Measurements from ENCODE around the gene TMEM39B. TPM values are rescaled to one million over a fixed set of nuclear protein-coding genes. Genes with fewer than 3 reads are reported as not detected.

The TMEM39B gene
- total and polyA plus RNA-seq, 2 donors (not counting 1 experiment from before 2014, with no cell fraction given), result 30.9 to 32.3 TPM

DNA sequence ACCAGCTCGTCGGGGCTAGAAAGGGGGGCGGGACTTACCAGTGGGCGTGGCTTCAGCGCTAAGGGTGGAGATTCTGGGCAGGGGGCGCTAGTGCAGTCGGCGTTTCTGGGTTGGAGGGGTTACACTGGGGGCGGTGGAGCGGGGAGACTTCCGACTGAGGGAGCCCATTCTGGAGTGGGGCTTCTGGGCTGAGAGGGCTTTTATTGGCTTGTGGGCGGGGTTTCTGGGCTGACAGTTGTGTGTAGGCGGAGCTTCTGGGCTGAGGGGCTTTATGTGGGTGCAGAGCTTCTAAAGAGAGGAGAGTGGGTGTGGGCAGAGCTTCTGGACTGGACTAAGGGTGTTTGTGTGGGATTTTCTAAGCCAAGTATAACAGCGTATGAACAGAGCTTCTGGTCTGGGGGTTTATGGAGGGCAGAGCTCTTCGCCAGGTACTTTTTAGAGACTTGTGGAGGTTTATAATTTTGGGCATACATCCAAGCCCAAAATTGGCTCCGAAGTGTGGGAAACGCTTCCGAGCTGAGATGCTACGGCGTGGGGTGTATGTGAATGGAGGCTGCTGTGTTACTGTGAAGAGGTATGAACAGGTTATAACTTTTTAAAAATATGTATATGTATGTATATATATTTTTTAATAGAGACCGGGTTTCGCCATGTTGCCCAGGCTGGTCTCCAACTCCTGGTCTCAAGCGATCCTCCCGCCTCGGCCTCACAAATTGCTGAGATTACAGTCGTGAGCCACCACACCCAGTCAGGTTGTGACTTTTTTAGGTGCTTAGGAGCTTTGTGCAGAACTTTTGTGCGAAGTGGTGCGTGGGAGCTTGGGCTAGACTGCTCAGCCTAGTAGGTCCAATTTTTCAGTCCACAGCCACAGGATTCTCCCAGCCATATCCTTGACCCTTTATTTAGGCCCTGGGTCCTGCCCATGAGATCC is 825 bp downstream of the TMEM39B start:
- DNase-seq, result no peak
- H3K4me3 ChIP-seq (ENCODE audit: control extremely low read depth in 1 of 5, extremely low read depth in 1 of 5, insufficient read depth in 1 of 5, low read depth in 2 of 5, low read length in 4 of 5), result peak overlapping the region; percentile 76 to 92 (median 81)

More for the DNA sequence above, 825 bp downstream of the TMEM39B start:
- peak overlapping the region; percentile 88 for H3K4me2 ChIP-seq (replicated peaks; ENCODE audit: low read depth, low read length, poor library complexity, severe bottlenecking)
- peak overlapping the region; percentile 85 for H3K9ac ChIP-seq (ENCODE audit: low read length)
- intact Hi-C loops (cut with micrococcal nuclease), result loop anchor here (1.0 to 10.0 kb wide), 9 partner anchors 35 to 777 kb away; partner anchors contain the start of genes BSDC1, CCDC28B, DCDC2B and IQCC
- H3K36me3 ChIP-seq (replicated peaks in 1 of 2; ENCODE audit: control extremely low read depth in 1 of 2, control insufficient read depth in 1 of 2, extremely low read depth in 1 of 2, insufficient read depth in 2 of 2, low read length in 1 of 2), result peaks cover 0 to 31% of the 10 kb centered on the region in 2 experiments
- Mint-ChIP-seq H3K4me3 (peak overlapping the region; percentile 83), H3K9me3 (ENCODE audit: insufficient read depth) (no peaks in the 10 kb centered on the region), H3K27ac (peak overlapping the region; percentile 79), H3K27me3 (no peaks in the 10 kb centered on the region), H3K4me1 (peaks cover 29% of the 10 kb centered on the region)
- TF ChIP-seq, protein P1, sequence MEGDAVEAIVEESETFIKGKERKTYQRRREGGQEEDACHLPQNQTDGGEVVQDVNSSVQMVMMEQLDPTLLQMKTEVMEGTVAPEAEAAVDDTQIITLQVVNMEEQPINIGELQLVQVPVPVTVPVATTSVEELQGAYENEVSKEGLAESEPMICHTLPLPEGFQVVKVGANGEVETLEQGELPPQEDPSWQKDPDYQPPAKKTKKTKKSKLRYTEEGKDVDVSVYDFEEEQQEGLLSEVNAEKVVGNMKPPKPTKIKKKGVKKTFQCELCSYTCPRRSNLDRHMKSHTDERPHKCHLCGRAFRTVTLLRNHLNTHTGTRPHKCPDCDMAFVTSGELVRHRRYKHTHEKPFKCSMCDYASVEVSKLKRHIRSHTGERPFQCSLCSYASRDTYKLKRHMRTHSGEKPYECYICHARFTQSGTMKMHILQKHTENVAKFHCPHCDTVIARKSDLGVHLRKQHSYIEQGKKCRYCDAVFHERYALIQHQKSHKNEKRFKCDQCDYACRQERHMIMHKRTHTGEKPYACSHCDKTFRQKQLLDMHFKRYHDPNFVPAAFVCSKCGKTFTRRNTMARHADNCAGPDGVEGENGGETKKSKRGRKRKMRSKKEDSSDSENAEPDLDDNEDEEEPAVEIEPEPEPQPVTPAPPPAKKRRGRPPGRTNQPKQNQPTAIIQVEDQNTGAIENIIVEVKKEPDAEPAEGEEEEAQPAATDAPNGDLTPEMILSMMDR (IDR thresholded peaks at IDR 0.05), result peak; percentile 24
- TF ChIP-seq EZH2 (IDR thresholded peaks at IDR 0.05; ENCODE audit: borderline replicate concordance, insufficient read depth, low read depth, low read length, poor library complexity, severe bottlenecking), result no peak
- peaks cover 14% of the 10 kb centered on the region for H3K79me2 ChIP-seq (ENCODE audit: control insufficient read depth, insufficient read depth, low read length)
- H3K9me3 ChIP-seq (ENCODE audit: control extremely low read depth in 1 of 3, control insufficient read depth in 2 of 3, insufficient read depth in 1 of 3, low read length in 2 of 3), result no peaks in the 10 kb centered on the region
- H2AFZ ChIP-seq (ENCODE audit: insufficient read depth, low read depth, low read length, poor library complexity, severe bottlenecking), result peak overlapping the region; percentile 90
- peaks cover 6% of the 10 kb centered on the region for H4K20me1 ChIP-seq (ENCODE audit: control insufficient read depth, insufficient read depth, low read length, poor library complexity, severe bottlenecking)
- ChIA-PET POLR2A (interaction anchor here (0.6 to 3.5 kb wide), 18 partner anchors 9 to 1054 kb away, joined by 3 to 31 read pairs (median 4); partner anchors contain the start of genes BSDC1, HDAC1, KHDRBS1 and KPNA6), CTCF (interaction anchor here (0.7 to 3.4 kb wide), 16 partner anchors 8 to 1357 kb away, joined by 3 to 41 read pairs (median 4); partner anchors contain the start of genes BSDC1, KHDRBS1, KPNA6 and MARCKSL1)
- 37% methylated on average over 21 of the region's 28 CpGs for WGBS (ENCODE audit: insufficient coverage)
- H3K4me1 ChIP-seq (ENCODE audit: control insufficient read depth in 2 of 2, insufficient read depth in 2 of 2, low read length in 2 of 2), result peaks cover 14 to 17% of the 10 kb centered on the region in 2 donors
- peak overlapping the region; percentile 73 to 80 for H3K27ac ChIP-seq (ENCODE audit: low read length in 2 of 2)
- peak; percentile 41 for ATAC-seq (ENCODE audit: low read depth)
- H3K27me3 ChIP-seq (replicated peaks in 1 of 4; ENCODE audit: control extremely low read depth in 1 of 4, control insufficient read depth in 3 of 4, insufficient read depth in 4 of 4, low read length in 3 of 4), result no peaks in the 10 kb centered on the region

All from B cell (primary cell).